Gastrocnemius medialis (tissue), 4 donors: ENCODE measurements around the gene DOCK10.

ENCODE experiments used
- CTCF ChIP-seq, 5 experiments: fragments of 450-650 bp in 3 of 5; fragments of 200-600 bp in 2 of 5; sonication (generic) in 2 of 5; IDR thresholded peaks in 4 of 5; conservative IDR thresholded peaks in 1 of 5; 1 replicate in 4 of 5; 2 replicates in 1 of 5; pipeline ENCODE4 v1.5.1; 2016 to 2019; ENCODE audit warnings: antibody characterized with exemption in 5 of 5, mild to moderate bottlenecking in 3 of 5, moderate library complexity in 3 of 5
- POLR2A ChIP-seq, 2 donors: fragments of 450-650 bp; IDR thresholded peaks; one replicate each; pipeline ENCODE4 v1.6.1; 2017; ENCODE audit warnings: antibody characterized with exemption in 2 of 2, mild to moderate bottlenecking in 2 of 2, moderate library complexity in 2 of 2

- no peak for TF ChIP-seq CTCF (IDR thresholded peaks at IDR 0.05 in 4 of 5, conservative IDR thresholded peaks at IDR 0.05 in 1 of 5)
- TF ChIP-seq POLR2A (IDR thresholded peaks at IDR 0.05) = no peak
Observed at GRCh38 chr2:224786848-224787247, 255.4 kb downstream of the DOCK10 start.
